ACHN (cell line): ENCODE data around the gene SKAP1.
"Not testable (repeated sequence)": the region's sequence is repeated elsewhere in the genome, so short reads cannot be mapped to it uniquely, and the experiment has no call there.

Experiments
- DNase-seq: peaks from one replicate; pipeline ENCODE4 v3.0.0-alpha.2; 2015
- in situ Hi-C: cut with HindIII; loops from 2 replicates; pipeline ENCODE4 v1.10.0; 2017; ENCODE audit warnings: low sequenced_read_pairs, low pct_ligation_motif_present, low pct_unique_long_range_greater_than_20kb

SKAP1 gene

DNA sequence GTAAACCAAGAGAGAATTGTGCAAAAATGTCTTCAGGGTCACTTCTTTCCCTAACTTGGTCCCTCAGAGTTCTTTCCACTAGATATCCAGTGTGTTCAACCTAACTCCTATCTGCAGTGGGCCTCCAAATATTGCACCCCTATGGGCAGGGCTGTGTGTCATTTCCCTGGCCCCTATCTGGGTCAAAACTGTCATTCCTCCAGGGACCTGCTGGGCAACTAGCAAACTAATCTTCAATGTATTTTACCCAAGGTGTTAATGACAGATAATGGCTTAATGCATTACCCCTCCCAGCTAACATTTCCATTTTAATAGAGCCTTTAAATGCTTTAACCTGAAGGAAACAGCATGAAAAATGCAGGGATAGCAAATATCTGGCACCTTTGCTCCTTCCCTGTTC is 25.8 kb upstream of the SKAP1 start:
- in situ Hi-C loops, result no loop called here
- DNase-seq, result no peak

DNA sequence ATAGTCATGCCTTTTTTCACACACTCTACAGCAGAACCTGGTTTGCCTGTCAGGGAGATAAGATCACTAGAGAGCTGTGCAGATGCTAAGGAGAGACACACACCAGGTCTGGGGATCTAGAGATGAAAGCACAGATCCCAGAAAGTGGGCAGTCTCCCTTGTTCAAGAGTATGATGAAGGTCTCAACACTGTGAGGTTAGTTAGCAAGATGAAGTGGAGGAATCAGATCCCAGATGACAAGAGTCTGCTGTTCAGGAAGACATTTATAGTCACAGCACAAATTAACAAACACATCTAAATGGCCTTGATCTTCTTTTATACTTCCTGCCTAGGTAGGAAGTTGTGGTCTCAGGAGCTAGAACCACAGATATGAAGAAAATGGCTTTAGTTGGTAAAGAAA is 23.4 kb upstream of the SKAP1 start:
- DNase-seq, result no peak
- in situ Hi-C loops, result no loop called here

GRCh38 chr17:48451489-48451888 is 21.5 kb upstream of the SKAP1 start:
- in situ Hi-C loops, result no loop called here
- no peak for DNase-seq

DNA sequence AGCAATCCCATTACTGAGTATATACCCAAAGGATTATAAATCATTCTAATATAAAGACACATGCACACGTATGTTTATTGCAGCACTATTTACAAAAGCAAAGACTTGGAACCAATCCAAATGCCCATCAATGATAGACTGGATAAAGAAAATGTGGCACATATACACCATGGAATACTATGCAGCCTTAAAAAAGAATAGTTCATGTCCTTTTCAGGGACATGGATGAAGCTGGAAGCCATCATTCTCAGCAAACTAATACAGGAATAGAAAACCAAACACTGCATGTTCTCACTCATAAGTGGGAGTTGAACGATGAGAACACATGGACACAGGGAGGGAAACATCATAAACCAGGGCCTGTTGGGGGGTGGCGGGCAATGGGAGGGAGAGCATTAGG is 19.3 kb upstream of the SKAP1 start:
- in situ Hi-C loops, DNase-seq: not testable (repeated sequence)

DNA sequence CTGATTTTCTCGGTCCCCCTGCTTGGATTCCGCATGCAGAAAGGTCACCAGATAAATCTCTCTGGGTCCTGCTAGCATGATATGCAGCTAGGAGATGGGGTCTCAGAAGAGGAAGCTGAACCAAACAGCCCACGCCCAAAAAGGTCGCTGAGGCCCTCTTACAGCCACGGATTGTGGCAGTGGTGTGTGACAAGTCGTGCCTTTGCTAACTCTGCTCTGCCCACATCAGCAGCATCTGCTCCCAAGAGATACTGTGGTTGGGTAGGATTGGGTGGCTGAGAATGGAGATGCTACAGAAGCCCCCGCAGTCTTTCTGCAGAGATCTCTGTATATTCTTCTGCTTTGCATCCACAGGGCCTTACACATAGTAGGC is 15.2 kb upstream of the SKAP1 start:
- in situ Hi-C loops, result no loop called here
- DNase-seq, result no peak

GRCh38 chr17:48444516-48445247 is 14.7 kb upstream of the SKAP1 start:
- no peak for DNase-seq
- in situ Hi-C loops, result no loop called here

DNA sequence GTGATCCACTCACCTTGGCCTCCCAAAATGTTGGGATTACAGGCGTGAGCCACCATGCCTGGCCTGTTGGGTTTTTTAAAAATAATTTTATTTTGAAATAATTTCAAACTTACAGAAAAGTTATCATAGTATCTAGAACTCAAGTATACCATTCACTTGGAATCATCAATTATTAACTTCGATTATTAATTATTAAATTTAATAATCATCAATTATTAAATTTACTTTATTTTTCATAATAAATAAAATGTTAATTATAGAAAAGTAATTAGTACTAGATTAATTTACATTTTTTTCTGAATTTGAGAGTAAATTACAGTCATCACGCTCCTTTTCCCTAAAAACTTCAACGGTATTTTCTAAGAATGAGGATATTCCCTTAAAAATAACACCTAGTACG is 13.7 kb upstream of the SKAP1 start:
- in situ Hi-C loops, result no loop called here
- DNase-seq, result no peak

GRCh38 chr17:48442819-48443218 is 12.8 kb upstream of the SKAP1 start:
- no peak for DNase-seq
- in situ Hi-C loops, result no loop called here

- no peak for DNase-seq
- in situ Hi-C loops, result no loop called here
Measured at GRCh38 chr17:48441862-48442261, 11.8 kb upstream of the SKAP1 start.

DNA sequence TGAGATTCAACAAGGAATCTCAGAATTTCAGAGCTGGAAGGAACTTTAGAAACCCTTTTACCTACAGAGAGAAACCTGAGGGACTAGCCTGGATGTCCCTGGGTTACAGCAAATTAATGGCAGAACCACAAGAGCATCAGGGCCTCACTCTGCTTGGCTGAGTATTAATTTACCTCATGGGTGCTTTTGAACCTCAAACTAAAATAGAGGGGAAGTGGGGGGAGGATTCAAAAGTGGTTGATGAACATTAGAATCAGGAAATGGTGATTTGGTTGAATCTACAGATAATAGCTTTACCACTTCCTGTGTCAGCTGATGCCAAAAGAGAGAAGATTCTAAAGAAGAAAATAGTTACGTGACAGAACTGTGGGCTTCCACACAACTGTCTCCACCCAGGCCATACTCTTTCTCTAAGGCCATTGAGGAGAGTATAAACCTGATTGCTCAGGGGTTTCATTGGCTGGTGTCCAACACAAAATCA is 11.3 kb upstream of the SKAP1 start:
- no peak for DNase-seq
- in situ Hi-C loops, result no loop called here

GRCh38 chr17:48440669-48441068 is 10.7 kb upstream of the SKAP1 start:
- no peak for DNase-seq
- in situ Hi-C loops, result no loop called here

DNA sequence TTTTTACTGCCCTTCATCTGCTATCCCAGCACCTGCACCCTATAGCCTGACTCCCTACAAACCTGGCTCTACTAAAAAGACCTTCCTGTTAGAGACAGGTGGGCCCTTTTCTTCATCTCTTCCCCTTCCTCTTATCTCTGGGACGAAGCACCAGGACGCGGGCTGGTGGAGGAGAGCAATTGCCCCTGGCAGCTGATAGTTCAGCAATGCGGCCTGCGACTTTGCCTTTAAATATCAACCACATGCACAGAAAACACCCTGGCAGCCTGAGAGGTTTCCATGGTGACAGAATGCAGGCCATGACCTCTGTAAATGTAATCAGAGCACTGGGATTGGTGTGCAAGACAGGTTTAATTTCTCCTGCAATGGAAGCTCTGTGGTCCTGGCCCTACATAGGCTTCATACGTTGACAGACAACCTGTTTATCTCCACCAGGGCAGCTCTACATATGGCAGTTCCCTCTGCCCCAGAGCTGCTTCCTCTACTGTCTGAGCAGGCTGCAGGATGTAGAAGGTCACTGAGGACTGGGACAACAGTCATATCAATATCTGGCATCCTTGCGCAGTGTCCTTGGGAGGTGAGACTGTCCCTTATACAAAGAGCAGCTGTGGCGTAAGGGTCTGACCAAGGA is 10.0 kb upstream of the SKAP1 start:
- no peak for DNase-seq
- in situ Hi-C loops, result no loop called here

GRCh38 chr17:48439110-48439850 is 9.3 kb upstream of the SKAP1 start:
- DNase-seq, result no peak
- in situ Hi-C loops, result no loop called here

DNA sequence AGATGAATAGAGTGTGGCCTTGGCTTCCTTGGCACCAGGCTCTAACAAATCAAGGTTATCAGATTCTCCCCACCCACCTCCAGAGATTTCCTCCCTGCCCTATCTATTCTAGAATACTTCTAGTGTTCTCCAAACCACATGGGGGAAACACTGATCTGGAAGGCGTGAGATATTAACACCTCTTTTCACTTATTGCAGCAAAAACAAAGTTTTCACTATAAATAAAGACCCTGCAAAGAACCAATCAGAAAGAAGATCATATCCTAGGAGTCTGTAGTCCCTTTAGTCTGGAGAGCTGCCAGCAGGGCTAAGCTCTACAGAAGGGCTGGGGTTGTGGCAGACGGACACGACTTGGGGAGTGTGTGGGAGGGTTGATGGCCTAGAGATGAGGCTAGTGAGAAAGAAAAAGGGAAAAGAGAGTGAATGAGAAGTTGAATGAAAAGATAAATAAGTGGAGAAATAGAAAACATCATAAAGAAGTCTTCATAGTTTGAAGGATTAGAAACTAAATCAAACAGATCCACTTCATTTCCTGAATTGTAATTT is 8.6 kb upstream of the SKAP1 start:
- in situ Hi-C loops, result no loop called here
- DNase-seq, result no peak

DNA sequence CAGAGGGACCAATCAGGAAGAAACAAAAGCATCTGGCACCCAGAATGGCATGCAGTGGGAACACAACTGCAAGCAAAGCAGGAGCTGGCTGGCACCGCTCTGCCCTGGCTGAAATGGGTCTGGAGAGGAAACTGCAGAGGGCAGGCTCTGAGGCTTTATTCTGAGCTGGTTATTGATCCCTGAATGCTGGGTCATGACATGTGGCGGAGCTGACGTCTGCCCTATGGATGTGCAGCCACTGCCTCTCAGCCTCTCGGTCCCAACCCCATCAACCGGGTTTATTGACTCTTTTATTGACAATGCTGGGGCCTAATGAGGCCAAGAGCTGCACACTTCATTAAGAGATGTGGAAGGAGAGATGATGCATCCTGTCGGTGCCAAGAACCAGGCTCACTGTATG is 3.9 kb upstream of the SKAP1 start:
- no peak for DNase-seq
- in situ Hi-C loops, result no loop called here

GRCh38 chr17:48432820-48433775 is 3.1 kb upstream of the SKAP1 start:
- in situ Hi-C loops, result no loop called here
- no peak for DNase-seq

- no peak for DNase-seq
- in situ Hi-C loops, result no loop called here
Measured at GRCh38 chr17:48429156-48429555, 858 bp downstream of the SKAP1 start.

GRCh38 chr17:48427598-48427997 is 2.4 kb downstream of the SKAP1 start:
- DNase-seq, result peak; percentile 43

More at GRCh38 chr17:48427598-48427997, 2.4 kb downstream of the SKAP1 start:
- in situ Hi-C loops, result no loop called here
